ENCODE measurements around the gene C8G.

The C8G gene

GRCh38 chr9:136978073-136978864 lies 33.2 kb downstream of the C8G start:
- peak overlapping the region; percentile 29; the same call in 1 of the 2 replicates for H3K27ac ChIP-seq
- no peak for TF ChIP-seq CTCF (IDR thresholded peaks at IDR 0.05)
- TF ChIP-seq ZFX (IDR thresholded peaks at IDR 0.05; ENCODE audit: borderline replicate concordance) = no peak

- no peak overlapping the region for H3K27ac ChIP-seq
- TF ChIP-seq ZFX (IDR thresholded peaks at IDR 0.05; ENCODE audit: borderline replicate concordance) (no peak), CTCF (IDR thresholded peaks at IDR 0.05) (no peak; the same call in 1 of the 2 replicates)
These were observed 34.0 kb downstream of the C8G start for GRCh38 chr9:136978865-136979544.

- H3K27ac ChIP-seq = no peak overlapping the region
These were observed 34.9 kb downstream of the C8G start for GRCh38 chr9:136979769-136980587.

GRCh38 chr9:136980669-136981478 lies 35.8 kb downstream of the C8G start:
- no peak for TF ChIP-seq CTCF (IDR thresholded peaks at IDR 0.05)
- TF ChIP-seq ZFX (IDR thresholded peaks at IDR 0.05; ENCODE audit: borderline replicate concordance) = no peak
- no peak overlapping the region for H3K27ac ChIP-seq

More at GRCh38 chr9:136979769-136980587, 34.9 kb downstream of the C8G start:
- TF ChIP-seq CTCF (IDR thresholded peaks at IDR 0.05) = no peak
- no peak for TF ChIP-seq ZFX (IDR thresholded peaks at IDR 0.05; ENCODE audit: borderline replicate concordance)

- H3K27ac ChIP-seq = no peak overlapping the region
- TF ChIP-seq ZFX (IDR thresholded peaks at IDR 0.05; ENCODE audit: borderline replicate concordance) (no peak), CTCF (IDR thresholded peaks at IDR 0.05) (no peak)
These were observed 36.7 kb downstream of the C8G start for GRCh38 chr9:136981588-136982231.

Data from 22Rv1 (cell line).